ENCODE measurements around the gene VDAC2.

GRCh38 chr10:75189266-75190096 is 21.1 kb upstream of the VDAC2 start:
- TF ChIP-seq TAF1 (IDR thresholded peaks at IDR 0.05; ENCODE audit: low read depth, low read length) (no peak), SPI1 (IDR thresholded peaks at IDR 0.05; ENCODE audit: low read depth, low read length) (no peak)

Measured in GM12891 (cell line).